ENCODE results near the gene AHRR. TPM values are rescaled to one million over a fixed set of nuclear protein-coding genes. Genes with fewer than 3 reads are reported as not detected.

The AHRR gene
- total RNA-seq, 1 donor from 2014 or later, result 74.8 TPM

DNA sequence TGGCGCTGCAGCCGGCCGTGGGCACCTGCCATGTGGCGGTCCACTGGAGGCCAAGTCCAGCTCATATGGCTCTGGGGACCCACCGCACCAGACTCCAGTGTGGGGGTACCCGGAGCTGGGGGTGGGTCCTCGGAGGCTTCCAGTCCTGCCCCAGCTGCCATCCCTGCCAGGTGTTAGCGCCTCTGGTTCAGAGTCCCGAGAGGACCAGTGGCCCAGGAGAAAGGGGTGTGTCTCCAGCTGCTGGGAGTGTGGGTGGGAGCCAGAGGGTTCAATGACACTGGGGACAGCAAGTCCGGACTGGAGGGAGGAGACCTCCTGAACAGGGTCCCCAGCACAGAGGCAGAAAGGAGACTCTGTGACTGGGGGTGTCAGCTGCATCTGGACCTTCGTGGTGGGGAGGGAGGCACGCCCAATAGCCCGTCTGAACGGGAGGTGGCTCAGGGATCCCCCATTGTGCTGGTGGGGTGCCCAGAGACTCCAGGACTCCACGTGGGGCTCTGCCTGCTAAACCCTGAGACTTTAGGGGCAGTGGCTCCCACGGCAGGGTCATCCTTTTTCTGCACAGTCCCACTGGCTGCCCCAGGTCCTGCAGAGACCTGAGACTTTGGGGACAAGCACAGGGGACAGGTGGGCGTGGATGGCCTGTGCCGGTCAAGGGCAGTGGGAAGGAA lies 2.4 kb upstream of the AHRR start:
- DNase-seq (ENCODE audit: low read depth), result peak; percentile 58

DNA sequence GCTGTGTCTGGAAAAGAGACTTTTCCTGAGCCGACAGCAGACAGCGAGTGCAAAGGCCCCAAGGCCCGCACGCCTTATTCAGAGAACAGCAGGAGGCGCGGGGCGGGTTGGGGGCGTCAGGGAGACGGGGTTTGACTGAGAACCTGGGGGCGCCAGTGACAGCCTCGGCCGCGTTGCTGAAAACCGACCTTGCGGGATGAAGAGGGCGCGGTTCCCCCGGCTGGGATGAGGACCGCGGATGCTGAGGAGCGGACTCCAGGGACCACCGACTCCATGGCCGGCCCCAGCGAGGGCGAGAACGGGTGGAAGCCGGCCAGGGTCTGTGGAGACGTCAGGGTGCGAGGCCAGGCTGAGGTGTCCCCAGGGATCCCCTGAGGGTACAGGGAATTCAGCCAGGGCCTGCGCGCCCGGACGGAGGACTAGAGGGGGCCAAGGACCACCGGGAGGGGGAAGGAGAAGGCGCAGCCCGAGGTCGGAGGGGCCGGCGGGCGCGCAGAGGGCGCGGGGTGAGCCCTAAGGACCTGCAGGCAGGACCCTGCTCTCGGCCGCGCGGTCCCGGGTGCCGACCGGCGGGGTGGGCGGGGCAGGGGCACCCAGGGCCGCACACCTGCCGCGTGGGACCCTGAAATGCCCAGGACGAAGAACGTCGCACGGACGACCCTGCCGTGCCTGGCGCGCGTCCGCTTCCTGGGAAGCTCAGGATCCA lies 837 bp upstream of the AHRR start:
- DNase-seq (ENCODE audit: low read depth), result no peak

DNA sequence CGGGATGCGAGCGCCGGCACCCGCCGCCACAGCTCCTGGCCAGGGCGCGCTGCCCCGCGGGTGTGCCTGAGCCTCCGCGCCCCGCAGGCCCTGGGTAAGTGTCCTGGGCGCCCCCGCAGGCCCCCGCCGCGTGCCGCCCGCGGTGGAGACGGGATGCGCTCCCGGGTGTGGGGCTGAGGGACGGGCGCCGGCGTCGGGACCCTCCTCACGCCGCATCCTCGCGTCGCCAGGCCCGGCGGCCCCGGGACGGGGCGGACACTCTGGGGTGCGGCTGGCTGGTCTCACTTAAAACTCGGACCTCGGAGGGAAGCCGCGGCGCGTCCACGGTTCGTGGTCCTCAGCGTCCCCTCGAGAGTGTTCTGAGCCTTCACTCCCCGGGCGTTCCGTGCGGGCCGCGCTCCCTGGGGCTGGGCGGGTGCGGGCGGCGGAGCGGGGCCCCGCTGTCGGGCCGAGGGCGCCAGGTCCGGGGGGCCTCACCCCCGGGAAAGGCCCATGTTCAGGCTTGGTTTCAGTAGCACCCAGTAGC lies 275 bp downstream of the AHRR start:
- DNase-seq (ENCODE audit: low read depth), result no peak

DNA sequence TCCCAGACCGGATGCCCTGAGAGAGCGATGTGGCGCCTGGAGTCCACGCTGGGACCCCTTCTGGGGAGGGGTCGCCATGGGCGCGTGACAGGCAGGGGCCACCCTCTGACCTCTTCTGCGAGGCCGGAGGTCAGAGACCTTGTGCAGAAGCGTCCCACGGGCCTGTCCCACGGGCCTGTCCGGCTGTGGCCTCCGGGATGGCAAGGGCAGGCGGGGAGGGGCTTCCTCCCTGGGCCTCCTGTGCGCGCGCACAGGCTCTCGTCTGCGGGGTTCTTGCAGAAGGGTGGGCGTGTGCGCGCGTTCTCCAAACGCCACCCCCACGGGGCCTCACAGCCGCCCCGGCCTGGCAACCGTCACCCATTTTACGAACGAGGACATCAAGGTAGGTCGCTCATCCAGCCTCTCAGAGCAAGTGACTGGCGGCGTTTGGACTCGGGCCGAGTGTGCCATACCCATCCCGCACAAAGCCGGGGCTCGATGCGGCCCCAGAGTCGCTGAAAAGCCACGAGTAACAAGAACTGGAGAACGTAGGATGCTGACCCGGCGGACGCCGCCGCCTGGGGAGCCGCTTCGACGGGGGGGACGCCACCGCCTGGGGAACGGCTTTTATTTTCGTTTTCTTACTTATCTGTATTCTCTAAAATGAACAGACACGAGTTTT lies 897 bp downstream of the AHRR start:
- DNase-seq (ENCODE audit: low read depth), result peak; percentile 61

DNA sequence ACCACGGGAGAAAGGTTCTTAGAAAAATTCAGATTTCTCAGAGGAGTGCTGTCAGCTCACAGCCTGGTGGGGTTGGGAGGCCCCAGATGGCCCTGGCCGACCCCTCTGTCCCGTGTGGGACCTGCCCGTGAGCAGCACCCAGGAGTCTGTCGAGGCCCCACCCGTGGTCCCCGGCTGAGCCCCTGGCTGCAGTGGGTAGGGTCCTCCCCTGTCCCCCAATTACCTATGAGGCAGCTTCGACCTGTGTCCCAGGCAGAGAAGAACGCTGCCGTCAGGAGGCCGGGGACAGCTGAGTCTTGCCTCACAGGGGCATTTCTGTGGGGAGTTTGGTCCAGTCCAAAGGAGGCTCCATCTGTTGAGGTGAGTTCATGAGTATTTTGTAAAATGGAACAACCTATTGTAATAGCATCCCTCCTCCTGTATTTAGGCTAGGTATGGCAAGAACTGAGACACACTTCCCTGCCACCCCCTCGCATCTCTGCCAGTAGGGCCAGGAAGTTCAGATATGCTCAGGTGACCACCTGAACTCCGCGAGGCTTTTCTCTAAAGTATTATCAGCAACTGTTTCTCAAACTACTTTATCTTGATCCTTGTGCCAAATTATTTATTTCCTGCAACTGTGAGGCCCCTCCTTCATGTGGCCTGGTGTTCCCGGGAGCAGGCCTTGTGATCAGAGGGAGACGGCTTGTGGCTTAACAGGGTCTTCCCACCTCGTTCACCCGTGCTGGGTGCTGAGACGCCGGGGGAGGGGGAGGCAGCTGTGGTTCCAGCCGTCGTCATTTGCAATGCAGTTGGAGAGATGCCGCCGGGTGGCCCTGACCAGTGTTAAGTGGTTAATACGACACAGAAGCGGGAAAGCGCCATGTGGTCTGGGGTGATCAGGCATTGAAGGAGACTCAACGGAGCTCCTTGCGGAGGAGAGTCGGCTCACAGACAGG lies 1.7 kb downstream of the AHRR start:
- DNase-seq (ENCODE audit: low read depth), result peak; percentile 33

DNA sequence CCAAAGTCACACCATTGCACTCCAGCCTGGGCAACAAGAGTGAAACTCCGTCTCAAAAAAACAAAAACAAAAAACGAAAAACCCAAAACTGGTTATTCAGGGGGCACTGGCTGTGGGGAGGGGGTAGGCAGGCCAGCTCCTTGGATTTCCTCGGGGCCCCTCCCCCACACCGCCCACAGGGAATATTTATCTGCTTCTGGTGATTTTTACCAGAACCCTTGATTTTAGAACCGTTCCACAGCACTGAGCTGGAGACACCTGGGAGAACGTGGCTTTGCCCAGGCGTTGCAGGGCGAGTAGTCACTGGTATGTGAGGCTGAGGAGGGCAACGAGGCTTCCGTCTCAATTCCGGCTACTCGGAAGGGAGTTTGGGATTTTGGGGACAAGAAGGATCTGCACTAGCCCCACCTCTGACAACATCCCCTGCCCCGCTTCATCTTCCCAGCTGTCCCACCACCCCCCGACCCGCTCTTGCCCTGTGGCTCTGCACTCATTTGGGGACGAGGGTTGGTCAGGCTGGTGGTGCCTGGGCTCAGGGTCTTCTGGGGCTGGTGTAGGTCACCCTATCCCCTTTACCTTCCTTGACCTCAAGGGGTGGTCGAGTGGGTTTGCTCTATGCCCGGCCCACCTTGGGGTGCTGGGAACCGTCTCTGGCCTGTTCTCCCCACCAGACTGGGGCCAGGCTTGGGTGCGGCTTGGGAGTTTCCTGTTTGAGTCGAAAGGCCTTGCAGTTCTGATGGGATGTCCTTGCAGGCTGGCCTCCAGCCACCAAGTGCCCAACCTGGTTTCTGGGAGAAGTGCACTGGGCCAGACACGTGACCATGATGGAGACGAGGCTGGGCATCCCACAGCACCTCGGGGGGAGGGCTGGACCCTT lies 3.5 kb downstream of the AHRR start:
- no peak for DNase-seq (ENCODE audit: low read depth)

DNA sequence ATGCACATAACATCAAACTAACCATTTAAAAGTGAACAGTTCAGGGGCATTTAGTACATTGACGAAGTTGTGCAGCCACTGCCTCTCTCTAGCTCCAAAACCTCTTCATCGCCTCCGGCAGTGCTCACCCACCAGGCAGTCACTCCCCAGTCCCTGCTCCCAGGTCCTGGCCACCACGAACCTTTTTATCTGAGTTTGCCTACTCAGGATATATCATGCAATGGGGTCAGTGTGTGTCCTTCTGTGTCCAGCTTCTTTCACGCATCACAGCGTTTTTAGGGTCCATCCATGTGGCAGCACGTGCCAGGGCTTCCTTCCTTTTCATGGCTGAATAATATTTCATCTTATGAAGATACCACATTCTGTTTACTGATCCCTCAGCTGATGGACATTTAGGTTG lies 4.6 kb downstream of the AHRR start:
- DNase-seq (ENCODE audit: low read depth), result no peak

DNA sequence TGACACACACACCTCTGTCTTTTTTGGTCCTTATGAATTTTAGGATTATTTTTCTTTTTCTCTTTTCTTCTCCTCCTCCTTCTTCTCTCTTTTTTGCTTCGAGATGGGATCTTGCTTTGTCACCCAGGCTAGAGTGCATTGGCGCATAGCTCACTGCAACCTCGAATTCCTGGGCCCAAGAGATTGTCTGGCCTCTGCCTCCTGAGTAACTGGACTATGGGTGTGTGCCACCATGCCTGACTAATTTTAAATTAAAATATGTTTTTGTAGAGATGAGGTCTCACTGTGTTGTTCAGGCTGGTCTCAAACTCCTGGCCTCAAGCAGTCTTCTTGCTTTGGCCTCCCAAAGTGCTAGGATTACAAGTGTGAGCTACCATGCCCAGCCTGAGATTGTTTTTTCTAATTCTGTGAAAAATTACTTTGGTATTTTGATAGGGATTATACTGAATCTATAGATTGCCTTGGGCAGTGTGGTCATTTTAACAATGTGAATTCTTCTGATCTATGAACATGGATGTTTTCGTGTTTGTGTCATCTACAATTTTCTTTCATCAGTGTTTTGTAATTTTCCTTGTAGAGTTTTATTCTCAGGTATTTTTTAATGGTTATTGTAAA lies 7.7 kb downstream of the AHRR start:
- peak; percentile 42 for DNase-seq (ENCODE audit: low read depth)

DNA sequence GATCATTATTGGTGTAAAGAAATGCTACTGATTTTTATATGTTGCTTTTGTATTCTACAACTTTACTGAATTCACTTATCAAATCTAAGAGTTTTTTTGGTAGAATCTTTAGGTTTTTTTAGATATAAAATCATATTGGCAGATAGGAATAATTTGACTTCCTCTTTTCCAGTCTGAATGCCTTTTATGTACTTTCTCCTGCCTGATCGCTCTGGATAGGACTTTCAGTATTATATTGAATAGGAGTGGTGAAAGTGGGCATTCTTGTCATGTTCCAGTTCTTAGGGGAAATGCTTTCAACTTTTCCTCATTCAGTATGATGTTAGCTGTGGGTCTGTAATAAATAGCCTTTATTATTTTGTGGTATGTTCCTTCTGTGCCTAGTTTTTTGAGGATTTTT lies 8.3 kb downstream of the AHRR start:
- DNase-seq (ENCODE audit: low read depth), result no peak

DNA sequence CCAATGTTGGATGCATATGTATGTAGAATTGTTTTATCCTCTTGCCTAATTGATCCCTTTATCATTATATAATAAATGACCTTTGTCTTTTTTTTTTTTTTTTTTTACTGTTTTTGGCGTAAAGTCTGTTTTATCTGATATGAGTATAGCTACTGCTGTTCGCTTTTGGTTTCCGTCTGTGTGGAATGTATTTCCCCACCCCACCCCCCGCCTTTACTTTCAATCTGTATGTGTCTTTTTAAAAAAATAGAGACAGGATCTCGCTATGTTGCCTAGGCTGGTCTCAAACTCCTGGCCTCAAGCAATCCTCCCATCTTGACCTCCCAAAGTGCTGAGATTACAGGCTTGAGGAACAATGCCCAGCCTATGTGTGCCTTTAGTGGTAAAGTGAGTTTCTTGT lies 11.3 kb downstream of the AHRR start:
- no peak for DNase-seq (ENCODE audit: low read depth)

DNA sequence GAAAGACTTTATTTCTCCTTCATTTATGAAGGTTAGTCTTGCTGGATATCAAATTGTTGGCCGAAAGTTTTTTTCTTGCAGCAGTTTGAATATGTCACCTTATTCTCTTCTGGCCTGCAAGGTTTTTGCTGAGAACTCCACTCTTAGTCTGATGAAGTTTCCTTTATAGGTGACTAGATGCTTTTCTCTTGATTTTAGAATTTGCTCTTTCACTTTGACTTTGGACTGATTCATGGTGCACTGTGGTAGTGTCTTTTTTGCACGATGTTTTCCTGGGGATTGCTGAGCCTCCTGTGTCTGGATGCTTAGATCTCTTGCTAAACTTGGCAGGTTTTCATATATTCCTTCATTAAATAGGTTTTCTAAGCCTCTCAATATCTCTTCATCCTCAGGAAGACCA lies 12.4 kb downstream of the AHRR start:
- DNase-seq (ENCODE audit: low read depth), result no peak

DNA sequence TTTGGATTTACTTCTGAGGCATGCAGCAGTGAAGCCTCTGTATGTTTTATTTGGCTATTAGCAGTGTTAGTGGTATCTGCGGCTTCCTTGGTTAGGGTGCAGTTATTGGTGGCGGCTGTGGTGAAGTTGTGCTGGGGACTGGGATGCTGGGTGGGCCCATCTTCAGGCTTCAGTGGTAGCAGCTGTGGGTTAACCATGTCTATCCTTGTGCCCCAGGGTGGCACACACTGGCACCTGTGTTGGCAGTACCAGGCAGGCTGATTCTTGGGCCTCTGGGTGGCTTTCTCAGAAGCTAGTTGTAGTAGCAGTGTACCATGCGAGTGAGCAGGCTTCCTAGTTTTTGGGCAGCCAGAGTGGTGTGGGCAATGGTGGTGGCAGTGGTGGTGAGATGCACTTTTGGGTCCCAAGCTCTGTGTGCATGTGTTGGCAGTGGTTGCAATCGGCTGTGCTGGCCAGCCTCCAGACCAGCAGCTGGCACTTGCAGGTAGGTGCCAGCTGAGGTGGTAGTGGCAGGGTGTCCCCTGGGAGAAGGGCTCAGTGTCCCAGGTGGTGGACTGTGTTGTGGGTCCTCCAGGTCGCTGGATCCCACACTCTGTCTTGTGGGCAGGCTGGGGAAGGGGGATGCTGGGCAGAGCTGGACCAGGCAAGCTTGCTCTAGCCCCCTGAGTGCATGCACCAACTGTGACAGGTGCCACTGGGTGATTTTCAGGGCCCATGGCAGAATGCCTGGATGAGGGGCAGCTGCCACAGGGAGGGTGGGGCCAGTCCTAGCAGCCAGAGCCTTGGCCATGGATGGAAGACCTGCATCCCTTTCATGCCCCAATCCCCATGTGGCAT lies 13.6 kb downstream of the AHRR start:
- peak; percentile 94 for DNase-seq (ENCODE audit: low read depth)

DNA sequence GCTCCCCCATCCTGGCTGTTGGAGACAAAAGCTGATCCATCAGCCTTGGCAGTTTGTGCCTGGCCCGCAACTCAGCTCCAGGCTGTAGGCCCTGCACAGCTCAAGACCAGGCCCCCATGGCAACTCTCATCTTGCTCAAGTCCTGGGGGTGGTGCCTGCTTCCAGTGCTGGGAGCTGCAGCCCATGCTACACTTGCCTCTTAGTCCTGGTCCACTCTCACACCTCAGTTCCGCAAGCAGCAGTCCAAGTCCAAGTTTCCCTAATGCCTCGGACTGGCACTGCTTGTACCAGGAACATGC lies 14.2 kb downstream of the AHRR start:
- no peak for DNase-seq (ENCODE audit: low read depth)

DNA sequence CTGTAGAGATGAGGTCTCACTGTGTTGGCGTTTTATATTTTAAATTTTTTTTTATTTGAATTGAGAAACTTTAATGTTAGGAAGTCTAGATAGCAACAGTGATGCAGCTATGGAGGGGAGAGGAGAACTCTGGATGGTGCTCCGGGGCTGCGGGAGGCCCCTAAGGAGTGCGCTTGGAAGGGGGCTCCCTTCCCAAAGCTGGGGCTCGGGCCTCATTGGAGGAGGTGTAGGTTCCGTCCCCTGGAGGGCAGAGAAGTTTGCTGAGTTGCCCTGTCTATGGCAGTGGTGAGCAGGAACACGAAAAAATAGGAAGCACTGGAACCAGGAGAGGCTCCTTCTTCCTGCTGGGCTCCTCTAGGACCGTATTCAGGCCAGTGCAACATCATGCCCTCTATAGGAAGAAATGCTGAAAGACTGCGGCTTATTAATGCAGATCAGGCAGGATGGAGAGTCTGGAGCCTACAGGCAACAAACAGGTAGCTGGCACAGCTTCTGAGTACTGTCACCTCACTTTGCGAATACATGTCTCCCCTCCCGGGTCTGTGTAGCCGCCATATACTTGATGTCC lies 16.1 kb downstream of the AHRR start:
- no peak for DNase-seq (ENCODE audit: low read depth)

DNA sequence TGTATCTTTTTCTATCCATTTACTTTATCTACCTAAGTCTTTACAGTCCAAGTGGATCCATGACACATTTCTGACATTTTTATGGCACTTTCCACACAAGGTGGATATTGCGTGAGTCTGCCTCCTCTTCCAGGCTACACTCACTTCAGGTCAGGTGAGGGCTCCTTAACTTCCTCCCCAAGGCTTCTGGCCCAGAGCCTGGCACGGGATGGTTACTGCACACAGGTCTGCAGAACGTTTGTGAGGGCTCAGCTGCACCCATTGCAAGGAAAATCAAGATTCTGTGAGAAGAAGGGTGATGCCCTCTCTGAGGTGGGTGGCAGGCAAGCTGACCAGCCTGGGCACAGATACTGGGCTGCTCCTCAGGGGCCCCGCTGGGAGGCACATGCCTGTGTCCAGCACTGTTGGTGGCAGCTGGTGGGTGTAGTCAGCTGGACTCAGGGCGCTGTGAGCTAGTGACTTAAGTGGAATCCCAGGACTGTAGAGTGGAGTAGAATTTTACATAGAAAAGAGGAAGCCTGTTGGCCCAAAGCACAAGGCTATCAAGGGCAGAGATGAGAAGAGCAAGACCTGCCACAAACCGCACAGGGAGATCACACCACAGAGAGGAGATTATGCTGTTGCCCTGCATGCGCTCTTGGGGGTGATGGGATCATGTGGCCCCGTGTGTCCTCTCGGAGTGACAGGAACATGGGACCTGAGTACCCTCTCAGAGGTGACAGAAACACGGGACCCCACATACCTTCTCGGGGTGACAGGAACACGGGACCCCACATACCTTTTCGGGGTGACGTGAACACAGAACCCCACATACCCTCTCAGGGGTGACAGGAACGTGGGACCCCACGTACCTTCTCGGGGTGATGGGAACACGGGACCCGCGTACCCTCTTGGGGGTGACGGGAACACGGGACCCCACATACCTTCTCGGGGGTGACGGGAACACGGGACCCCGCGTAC lies 21.3 kb downstream of the AHRR start:
- DNase-seq (ENCODE audit: low read depth), result no peak

DNA sequence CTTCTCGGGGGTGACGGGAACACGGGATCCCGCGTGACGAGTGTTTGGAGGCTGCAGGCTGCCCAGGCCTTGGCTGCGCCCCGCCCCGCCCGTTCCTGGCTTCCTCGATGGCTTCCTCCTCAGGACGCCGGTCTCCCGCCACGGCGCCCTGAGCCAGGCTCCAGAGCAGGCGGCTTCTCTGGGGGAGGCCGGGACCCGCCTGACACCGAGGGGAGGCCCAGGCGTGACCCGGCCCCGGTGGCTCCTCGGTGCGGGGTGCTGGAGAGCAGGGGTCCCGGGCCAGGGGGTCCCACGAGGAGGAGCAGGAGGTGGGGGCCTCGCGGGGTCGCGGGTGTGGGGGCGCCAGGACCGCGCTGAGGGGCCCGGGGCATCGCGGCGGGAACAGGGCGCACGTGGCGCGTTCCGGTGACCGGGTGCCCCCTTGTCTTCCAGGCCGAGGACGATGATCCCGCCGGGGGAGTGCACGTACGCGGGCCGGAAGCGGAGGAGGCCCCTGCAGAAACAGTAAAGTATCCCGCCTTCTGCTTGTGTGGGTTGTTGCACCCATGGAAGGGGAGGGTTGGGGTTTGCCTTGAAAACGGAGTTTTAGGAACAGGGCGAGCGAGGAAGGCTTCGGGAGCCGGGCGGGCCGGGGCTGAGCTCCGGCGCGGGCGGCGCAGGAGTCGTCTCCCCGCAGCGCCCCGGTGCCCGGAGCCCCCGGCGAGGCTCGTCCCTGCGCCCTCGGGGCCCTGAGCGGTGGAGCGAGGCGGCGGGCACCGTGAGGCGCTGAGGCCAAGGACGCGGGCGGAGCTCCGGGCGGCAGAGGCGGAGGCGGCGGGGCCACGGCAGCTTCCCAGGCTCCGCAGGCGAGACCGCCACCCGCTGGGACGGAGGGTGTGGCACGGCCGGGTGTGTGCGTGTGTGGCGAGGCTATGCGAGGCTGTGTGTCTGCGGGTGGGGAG lies 22.2 kb downstream of the AHRR start:
- DNase-seq (ENCODE audit: low read depth), result no peak

Data from myocyte (in vitro differentiated cells).